Testis (tissue), 2 donors: ENCODE results near the gene COL17A1.

Experiments
- POLR2A ChIP-seq: fragments of 450-650 bp; IDR thresholded peaks from one replicate; pipeline ENCODE4 v1.6.1; 2017; ENCODE audit warnings: antibody characterized with exemption, mild to moderate bottlenecking, moderate library complexity
- TF ChIP-seq, protein P1 (sequence below), 3 experiments: fragments of 450-650 bp in 2 of 3; fragments of 200-600 bp in 1 of 3; sonication (generic) in 1 of 3; IDR thresholded peaks; one replicate each; pipeline ENCODE4 v1.5.1; 2016 to 2019; ENCODE audit warnings: antibody characterized with exemption in 3 of 3, mild to moderate bottlenecking in 2 of 3, moderate library complexity in 1 of 3

DNA sequence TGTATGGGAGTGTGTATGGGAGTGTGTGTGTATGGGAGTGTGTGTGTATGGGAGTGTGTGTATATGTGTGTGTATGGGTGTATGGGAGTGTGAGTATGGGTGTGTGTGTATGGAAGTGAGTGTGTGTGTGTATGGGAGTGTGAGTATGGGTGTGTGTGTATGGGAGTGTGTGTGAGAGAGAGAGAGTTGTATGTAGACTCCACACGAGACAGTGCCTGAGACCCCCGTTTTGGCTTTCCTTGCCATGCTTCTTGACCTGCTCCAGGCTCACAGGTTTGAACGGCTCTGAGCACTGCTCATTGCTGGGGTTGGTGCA is 49.7 kb downstream of the COL17A1 start:
- TF ChIP-seq, protein P1, sequence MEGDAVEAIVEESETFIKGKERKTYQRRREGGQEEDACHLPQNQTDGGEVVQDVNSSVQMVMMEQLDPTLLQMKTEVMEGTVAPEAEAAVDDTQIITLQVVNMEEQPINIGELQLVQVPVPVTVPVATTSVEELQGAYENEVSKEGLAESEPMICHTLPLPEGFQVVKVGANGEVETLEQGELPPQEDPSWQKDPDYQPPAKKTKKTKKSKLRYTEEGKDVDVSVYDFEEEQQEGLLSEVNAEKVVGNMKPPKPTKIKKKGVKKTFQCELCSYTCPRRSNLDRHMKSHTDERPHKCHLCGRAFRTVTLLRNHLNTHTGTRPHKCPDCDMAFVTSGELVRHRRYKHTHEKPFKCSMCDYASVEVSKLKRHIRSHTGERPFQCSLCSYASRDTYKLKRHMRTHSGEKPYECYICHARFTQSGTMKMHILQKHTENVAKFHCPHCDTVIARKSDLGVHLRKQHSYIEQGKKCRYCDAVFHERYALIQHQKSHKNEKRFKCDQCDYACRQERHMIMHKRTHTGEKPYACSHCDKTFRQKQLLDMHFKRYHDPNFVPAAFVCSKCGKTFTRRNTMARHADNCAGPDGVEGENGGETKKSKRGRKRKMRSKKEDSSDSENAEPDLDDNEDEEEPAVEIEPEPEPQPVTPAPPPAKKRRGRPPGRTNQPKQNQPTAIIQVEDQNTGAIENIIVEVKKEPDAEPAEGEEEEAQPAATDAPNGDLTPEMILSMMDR (IDR thresholded peaks at IDR 0.05) = no peak
- TF ChIP-seq POLR2A = no peak
